GM04504 (cell line): ENCODE results near the gene DMAC2L.
A peak's percentile ranks its signal among the peaks of the same experiment; 100 is the strongest.

Experiments used
- DNase-seq: peaks from one replicate; pipeline ENCODE4 v3.0.0-alpha.2; 2012; ENCODE audit warnings: low read depth

Gene DMAC2L

GRCh38 chr14:50331596-50331995, 19.5 kb downstream of the DMAC2L start:
- no peak for DNase-seq

DNA sequence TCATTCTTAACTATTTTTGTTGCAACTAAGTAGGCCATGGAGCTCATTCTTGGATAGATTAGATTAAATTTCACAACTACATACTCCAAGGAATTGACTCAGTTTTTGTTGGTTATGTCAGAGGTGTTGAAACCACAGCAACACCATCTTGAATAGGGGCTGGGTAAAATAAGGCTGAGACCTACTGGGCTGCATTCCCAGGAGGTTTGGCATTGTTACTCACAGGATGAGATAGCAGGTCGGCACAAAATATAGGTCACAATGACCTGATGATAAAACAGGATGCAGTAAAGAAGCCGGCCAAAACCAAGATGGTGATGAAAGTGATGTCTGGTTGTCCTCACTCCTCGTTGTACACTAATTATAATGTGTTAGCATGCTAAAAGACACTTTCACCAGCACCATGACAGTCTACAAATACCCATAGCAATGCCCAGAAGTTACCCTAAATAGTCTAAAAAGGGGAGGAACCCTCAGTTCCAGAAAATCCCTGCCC, 20.9 kb downstream of the DMAC2L start:
- DNase-seq, result no peak

DNA sequence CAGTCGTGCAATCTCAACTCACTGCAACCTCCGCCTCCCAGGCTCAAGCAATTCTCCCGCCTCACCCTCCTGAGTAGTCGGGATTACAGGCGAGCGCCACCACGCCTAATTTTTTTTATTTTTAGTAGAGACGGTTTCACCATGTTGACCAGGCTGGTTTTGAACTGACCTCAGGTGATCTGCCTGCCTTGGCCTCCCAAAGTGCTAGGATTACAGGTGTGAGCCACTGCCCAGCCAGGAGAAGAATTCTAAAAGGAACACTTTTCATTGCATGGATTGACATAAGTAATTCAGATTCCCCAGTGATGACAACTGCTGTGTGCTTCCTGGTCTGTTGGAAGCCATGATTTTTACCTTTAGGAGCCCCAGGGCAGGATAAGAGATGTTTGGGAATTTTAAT, 22.1 kb downstream of the DMAC2L start:
- DNase-seq, result no peak

GRCh38 chr14:50335389-50335788, 23.3 kb downstream of the DMAC2L start:
- no peak for DNase-seq

GRCh38 chr14:50335989-50336824, 24.1 kb downstream of the DMAC2L start:
- no peak for DNase-seq

DNA sequence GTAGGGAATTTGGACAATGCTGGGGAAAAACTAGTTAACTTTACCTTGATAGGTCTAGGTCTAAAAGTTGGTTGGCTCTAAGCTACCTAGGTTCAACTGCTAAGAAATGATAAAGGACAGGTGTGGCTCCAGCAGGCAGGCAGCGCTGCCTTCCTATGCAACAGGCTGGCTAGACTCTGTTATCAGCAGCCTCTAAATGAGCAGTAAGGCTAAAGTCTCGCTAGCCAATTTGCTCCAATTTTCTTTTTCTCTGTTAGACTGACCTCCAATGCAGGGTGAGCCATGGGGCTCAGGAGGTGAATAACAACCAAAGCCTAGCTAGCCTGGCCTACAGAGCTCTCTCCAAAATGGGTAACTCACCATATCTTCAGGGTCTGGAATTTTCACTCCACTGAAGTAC, 26.5 kb downstream of the DMAC2L start:
- no peak for DNase-seq

DNA sequence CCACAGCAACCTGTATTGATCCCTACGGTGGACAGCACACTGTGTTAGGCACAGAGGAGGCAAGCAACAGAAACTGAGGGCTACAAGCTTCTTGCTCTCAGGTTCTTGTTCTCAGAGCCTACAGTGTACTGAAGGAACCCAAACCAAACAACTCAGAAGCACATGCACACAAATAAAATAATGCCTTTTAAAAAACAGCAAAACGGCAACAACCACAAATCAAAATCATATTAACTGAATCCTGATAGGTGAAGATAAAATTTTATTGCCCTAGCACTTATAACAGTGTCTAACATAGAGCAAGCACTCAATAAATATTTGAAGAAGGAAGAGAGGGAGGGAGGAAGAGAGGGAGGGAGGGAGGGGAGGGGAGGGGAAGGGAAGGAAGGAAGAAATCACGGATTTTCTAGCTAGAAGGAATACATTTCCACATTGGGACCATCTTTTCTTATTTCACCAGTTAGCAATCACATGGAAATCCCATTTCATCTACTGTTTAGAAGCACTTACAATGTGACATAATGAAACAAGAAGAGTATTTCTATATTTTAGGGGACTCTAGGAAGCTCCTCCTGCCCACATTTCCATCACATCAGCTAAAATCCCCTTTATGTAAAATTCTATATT, 27.2 kb downstream of the DMAC2L start:
- no peak for DNase-seq

GRCh38 chr14:50340045-50340444, 27.9 kb downstream of the DMAC2L start:
- DNase-seq, result no peak

GRCh38 chr14:50340963-50341362, 28.8 kb downstream of the DMAC2L start:
- no peak for DNase-seq

DNA sequence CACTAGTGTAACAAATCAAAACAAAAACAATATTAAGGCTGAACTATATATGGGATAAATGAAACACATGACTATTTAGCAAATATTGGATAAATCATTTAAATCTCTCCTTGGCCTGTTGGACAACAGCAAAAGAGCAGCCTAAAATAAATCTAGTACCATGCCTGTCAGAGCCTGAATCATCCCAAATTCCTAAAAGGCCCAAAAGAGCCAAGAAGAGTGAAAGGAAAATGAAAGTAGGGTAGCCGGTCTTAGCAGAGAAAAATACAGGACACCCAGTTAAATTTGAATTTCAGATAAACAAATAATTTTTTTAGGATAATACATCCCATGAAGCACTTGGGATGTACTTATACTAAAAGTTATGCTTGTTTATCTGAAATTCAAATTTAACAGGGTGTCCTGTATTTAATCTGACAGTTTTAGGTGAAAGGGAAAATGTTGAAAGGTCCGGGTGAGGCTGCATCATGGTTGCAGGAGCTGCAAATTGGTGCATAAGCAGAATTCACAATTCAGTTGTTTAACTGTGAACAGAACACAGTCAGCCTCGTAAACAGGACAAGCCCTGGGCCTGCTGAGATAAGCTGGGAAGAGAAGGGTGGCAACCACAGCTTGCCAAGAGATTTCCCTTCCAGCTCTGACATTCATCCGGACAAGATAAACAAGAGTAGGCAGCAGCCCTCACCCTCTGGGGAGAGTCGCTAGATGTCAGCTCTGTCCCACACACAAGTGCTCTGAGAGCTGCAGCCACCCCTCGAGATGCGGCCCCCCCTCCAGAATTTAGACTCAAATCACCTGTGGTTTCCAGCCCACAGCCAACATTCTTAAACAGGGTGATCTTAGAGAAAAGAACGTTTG, 30.3 kb downstream of the DMAC2L start:
- DNase-seq, result peak; percentile 80

DNA sequence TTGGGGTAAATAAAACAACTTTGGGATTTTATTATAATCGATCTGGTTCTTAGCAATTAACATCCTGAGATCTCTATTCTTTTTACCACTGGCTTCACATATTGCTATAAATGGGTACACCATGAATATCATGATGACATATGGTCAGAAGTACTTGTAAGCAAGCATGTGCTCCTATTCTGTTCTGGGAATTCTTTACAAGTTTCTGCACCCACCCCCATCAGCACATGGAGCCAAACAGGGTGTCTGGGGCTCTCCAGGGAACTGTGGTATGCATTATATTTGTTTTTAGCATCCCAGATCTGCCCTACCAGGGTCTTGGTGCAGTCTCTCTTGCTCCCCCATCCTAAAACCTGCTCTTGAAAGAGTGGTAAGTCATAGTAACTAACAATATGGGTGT, 31.3 kb downstream of the DMAC2L start:
- DNase-seq, result no peak

DNA sequence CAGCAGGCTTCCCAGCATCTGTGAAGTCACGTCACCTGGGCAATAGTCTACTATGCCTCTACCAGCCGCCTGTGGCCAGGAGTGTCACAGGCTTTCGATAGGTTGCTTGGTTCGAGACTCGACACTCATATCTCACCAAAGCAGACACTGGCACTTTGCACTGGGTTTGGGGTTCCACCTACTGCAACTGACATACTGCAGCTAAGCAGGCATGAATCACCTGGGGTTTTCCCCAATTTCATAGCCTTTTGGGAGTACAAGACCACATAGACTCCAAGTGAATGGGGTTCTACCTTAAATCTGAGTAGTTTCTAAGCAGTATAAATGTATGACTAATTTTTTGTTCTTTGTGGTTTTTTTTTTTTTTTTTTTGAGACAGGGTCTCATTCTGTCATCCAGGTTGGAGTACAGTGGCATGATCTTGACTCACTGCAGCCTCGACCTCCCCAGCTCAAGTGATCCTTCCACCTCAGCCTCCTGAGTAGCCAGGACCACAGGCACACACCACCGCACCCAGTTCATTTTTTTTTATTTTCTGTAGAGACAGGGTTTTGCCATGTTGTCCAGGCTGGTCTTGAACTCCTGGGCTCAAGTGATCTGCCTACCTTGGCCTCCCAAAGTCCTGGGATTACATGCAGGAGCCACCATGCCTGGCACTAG, 32.1 kb downstream of the DMAC2L start:
- DNase-seq, result no peak

GRCh38 chr14:50344876-50345563, 32.9 kb downstream of the DMAC2L start:
- no peak for DNase-seq

- DNase-seq, result no peak
These were observed 33.8 kb downstream of the DMAC2L start for GRCh38 chr14:50345846-50346422.

DNA sequence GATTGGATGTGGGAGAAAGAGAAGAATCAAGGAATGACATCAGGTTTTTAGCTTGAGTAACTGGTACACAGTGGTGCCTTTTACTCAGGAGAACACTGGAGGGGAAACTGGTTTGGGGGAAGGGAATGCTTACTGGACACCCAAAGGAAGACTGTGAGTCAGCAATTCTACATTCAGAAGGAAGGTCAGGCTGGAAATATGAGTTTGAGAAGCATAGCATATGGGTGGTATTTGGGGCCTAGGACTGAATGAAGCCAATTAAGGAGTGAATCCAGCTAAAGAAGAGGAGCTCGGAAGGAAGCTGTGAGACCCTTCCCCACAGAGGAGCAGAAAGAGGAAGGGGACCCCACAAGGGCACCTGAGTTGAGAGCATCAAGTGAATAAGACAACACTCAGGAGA, 35.4 kb downstream of the DMAC2L start:
- DNase-seq, result no peak

- DNase-seq, result no peak
These were observed 36.8 kb downstream of the DMAC2L start for GRCh38 chr14:50348933-50349332.

DNA sequence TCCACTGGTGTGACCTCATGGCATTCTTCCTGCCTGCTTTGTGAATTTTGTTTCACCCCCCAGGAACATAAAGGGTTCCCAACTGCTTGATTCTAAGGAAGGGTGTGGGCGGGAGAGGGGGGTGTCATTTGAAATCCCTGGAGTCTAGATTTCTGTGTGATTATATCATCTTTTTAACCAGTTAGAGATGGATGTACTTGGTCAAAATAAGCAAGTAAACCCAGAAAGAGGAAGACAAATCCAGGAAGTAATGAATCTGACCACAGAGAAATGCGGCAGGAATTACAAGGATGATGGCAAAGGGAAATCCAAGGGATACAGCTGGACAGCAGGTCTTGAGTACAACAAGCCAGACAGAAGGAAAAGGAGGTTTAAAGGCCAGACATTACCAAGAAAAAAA, 38.9 kb downstream of the DMAC2L start:
- DNase-seq, result peak; percentile 46

DNA sequence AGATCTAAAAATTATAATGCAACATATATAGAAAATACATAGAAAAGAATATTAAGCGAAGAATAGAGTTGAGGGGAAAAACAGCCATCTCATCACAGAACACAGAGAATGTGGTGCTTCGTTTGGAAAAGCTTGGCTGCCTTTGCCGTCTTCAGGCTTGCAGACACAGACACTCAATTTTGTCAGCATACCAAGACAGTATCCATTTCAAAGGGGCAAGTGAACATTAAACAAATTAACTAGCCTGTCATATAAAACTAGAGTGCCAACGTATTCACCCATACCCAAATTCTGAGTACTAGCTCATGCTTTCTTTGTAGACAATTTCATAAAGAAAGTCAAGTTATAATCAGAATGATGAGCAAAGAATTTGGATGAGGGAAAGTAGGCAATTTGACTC, 40.5 kb downstream of the DMAC2L start:
- DNase-seq, result no peak

DNA sequence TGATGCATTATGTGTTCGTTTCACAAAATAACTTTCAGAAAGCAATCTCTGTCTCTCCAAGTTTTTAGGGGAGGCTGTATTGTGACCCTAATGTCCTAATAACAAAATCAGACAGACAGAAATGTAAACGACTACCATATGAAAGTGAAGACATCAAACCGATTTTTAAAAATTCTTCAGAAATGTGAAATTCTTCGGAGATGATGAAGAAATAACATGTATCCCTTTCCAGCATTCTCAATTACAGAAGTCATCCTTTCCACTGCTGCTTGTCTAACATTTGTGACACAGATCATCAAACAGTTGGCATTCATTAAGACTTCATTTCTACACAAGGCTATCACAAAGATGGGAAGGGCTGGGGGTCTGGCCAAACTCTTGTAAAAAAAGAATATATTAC, 41.0 kb downstream of the DMAC2L start:
- DNase-seq, result no peak

GRCh38 chr14:50354527-50354926, 42.4 kb downstream of the DMAC2L start:
- no peak for DNase-seq

GRCh38 chr14:50355692-50356091, 43.6 kb downstream of the DMAC2L start:
- DNase-seq, result no peak
